Measurements from ENCODE around the gene ZNF44.

ZNF44 gene

GRCh38 chr19:12294249-12295158, at the start of gene ZNF44:
Gene ZNF44 (minus strand): TSS chr19:12294883. CDS start chr19:12294694, 189 bp downstream.
- DNase-seq (ENCODE audit: low read depth): peak; percentile 95
- no peak for TF ChIP-seq CTCF (IDR thresholded peaks at IDR 0.05; ENCODE audit: low read length, missing control alignments)
- H3K4me3 ChIP-seq (replicated peaks; ENCODE audit: low read depth, low read length): peak within 1 kb of the TSS; percentile 97

GRCh38 chr19:12333162-12334159, 38.8 kb upstream of the ZNF44 start, which contains the start of gene ZNF563:
Gene ZNF563 (minus strand): TSS chr19:12333633. CDS start chr19:12333482, 151 bp downstream.
- TF ChIP-seq CTCF (IDR thresholded peaks at IDR 0.05; ENCODE audit: low read length, missing control alignments): no peak
- peak; percentile 93 for DNase-seq (ENCODE audit: low read depth)
- H3K4me3 ChIP-seq (replicated peaks; ENCODE audit: low read depth, low read length): peak within 1 kb of the TSS; percentile 88

- no peak overlapping the region for H3K4me3 ChIP-seq (replicated peaks; ENCODE audit: low read depth, low read length)
Measured at GRCh38 chr19:12331211-12331941, 36.7 kb upstream of the ZNF44 start.

GRCh38 chr19:12330340-12330739, 35.7 kb upstream of the ZNF44 start:
- H3K4me3 ChIP-seq (replicated peaks; ENCODE audit: low read depth, low read length): no peak overlapping the region
- DNase-seq (ENCODE audit: low read depth): no peak
- no peak for TF ChIP-seq CTCF (IDR thresholded peaks at IDR 0.05; ENCODE audit: low read length, missing control alignments)

More at GRCh38 chr19:12331211-12331941, 36.7 kb upstream of the ZNF44 start:
- TF ChIP-seq CTCF (IDR thresholded peaks at IDR 0.05; ENCODE audit: low read length, missing control alignments): no peak
- DNase-seq (ENCODE audit: low read depth): no peak

GRCh38 chr19:12325690-12326089, 31.0 kb upstream of the ZNF44 start:
- no peak for TF ChIP-seq CTCF (IDR thresholded peaks at IDR 0.05; ENCODE audit: low read length, missing control alignments)
- H3K4me3 ChIP-seq (replicated peaks; ENCODE audit: low read depth, low read length): no peak overlapping the region
- no peak for DNase-seq (ENCODE audit: low read depth)

GRCh38 chr19:12318782-12319413, 24.2 kb upstream of the ZNF44 start:
- no peak for TF ChIP-seq CTCF (IDR thresholded peaks at IDR 0.05; ENCODE audit: low read length, missing control alignments)
- H3K4me3 ChIP-seq (replicated peaks; ENCODE audit: low read depth, low read length): no peak overlapping the region
- DNase-seq (ENCODE audit: low read depth): no peak

Data from fibroblast of pulmonary artery (primary cell).